HCT116 (cell line): Measurements from ENCODE around the gene RNF214.

Experiments
- EZH2phosphoT487 ChIP-seq: fragments of 200-600 bp; IDR thresholded peaks from 2 replicates; pipeline ENCODE4 v1.6.1; 2018; ENCODE audit warnings: antibody characterized with exemption, borderline replicate concordance
- POLR2A ChIP-seq: IDR thresholded peaks from 2 replicates; pipeline ENCODE4 v1.7.0; 2011; ENCODE audit warnings: borderline replicate concordance; ENCODE audit not compliant: insufficient read depth, insufficient read length; ENCODE audit errors: extremely low read depth
- POLR2AphosphoS5 ChIP-seq: IDR thresholded peaks from 2 replicates; pipeline ENCODE4 v1.6.1; 2011; ENCODE audit warnings: mild to moderate bottlenecking, low read depth, low read length, moderate library complexity
- ZBTB33 ChIP-seq: IDR thresholded peaks from 2 replicates; pipeline ENCODE4 v1.6.1; 2011; ENCODE audit warnings: mild to moderate bottlenecking, low read length, moderate library complexity; ENCODE audit not compliant: insufficient replicate concordance; ENCODE audit errors: extremely low read depth
- TF ChIP-seq, protein P1 (sequence below), 3 experiments: fragments of 200-600 bp in 1 of 3; sonication (generic) in 1 of 3; IDR thresholded peaks in 2 of 3; conservative IDR thresholded peaks in 1 of 3; 2 replicates each; pipeline ENCODE4 v1.5.1; 2012 to 2017; ENCODE audit warnings: low read depth in 2 of 3, low read length in 2 of 3, antibody characterized with exemption in 1 of 3, borderline replicate concordance in 1 of 3, control low read depth in 1 of 3, mild to moderate bottlenecking in 1 of 3, mixed read lengths in 1 of 3, mixed run types in 1 of 3, moderate library complexity in 1 of 3; ENCODE audit not compliant: insufficient read depth in 1 of 3

- TF ChIP-seq ZBTB33 (no peak), EZH2phosphoT487 (no peak), POLR2AphosphoS5 (no peak), POLR2A (no peak)
- TF ChIP-seq, protein P1, sequence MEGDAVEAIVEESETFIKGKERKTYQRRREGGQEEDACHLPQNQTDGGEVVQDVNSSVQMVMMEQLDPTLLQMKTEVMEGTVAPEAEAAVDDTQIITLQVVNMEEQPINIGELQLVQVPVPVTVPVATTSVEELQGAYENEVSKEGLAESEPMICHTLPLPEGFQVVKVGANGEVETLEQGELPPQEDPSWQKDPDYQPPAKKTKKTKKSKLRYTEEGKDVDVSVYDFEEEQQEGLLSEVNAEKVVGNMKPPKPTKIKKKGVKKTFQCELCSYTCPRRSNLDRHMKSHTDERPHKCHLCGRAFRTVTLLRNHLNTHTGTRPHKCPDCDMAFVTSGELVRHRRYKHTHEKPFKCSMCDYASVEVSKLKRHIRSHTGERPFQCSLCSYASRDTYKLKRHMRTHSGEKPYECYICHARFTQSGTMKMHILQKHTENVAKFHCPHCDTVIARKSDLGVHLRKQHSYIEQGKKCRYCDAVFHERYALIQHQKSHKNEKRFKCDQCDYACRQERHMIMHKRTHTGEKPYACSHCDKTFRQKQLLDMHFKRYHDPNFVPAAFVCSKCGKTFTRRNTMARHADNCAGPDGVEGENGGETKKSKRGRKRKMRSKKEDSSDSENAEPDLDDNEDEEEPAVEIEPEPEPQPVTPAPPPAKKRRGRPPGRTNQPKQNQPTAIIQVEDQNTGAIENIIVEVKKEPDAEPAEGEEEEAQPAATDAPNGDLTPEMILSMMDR (IDR thresholded peaks at IDR 0.05 in 2 of 3, conservative IDR thresholded peaks at IDR 0.05 in 1 of 3; ENCODE audit: borderline replicate concordance in 1 of 3, insufficient read depth in 1 of 3, low read depth in 2 of 3, low read length in 2 of 3), result no peak
Measured at GRCh38 chr11:117255966-117256365, 23.5 kb downstream of the RNF214 start.
